ENCODE measurements around the gene ADAP2.

DNA sequence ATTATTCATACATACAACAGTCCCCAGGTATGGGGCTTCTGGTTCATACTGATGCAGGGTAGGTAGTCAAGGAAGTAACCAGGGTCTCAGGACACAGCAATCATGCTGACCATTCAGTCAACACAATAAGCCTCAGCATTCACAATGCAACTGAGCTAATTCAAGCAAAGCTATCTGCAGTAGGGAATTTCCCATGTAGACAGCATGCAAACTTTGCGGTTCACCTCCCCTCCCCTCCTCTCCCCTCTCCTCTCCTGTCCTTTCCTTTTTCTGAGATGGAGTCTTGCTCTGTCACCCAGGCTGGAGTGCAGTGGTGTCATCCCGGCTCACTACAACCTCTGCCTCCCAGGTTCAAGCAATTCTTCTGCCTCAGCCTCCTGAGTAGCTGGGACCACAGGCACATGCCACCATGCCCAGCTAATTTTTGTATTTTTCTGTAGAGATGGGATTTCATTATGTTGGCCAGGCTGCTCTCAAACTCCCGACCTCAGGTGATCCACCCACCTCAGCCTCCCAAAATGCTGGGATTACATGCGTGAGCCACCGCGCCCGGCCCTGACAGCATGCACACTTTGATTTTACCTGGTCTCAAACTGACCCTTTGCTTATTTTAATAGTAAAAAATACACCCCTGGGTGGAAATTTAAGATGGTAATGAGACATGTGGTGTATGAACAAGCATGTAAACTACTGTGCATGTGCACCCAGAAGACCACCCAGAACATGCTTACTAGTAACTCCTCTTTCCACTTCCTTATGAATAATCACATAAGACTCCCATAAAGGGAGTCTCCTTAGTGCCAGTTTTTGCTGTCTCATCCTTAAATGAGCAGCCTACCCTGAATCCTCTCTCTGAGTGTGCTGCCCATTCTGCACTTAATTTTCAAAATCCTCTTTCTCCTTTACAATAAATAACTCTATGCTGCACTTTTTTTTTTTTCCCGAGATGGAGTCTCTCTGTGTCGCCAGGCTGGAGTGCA is 39.8 kb downstream of the ADAP2 start:
- TF ChIP-seq POLR2AphosphoS5 (IDR thresholded peaks at IDR 0.05; ENCODE audit: borderline replicate concordance, low read depth, low read length) = no peak
- no peak for TF ChIP-seq EZH2 (IDR thresholded peaks at IDR 0.05)
